NT2/D1 (cell line): ENCODE measurements around the gene PTPN14.

ENCODE experiments used
- DNase-seq: peaks from one replicate; pipeline ENCODE4 v3.0.0-alpha.2; 2011; ENCODE audit warnings: low read depth, low spot score
- H3K27me3 ChIP-seq: 2 replicates; pipeline ENCODE4 v1.6.0; 2011; ENCODE audit warnings: mild to moderate bottlenecking; ENCODE audit not compliant: insufficient read length, insufficient read depth
- H3K36me3 ChIP-seq: 2 replicates; pipeline ENCODE4 v1.6.1; 2011; ENCODE audit warnings: mild to moderate bottlenecking, low read length, mixed read lengths; ENCODE audit not compliant: insufficient read depth, insufficient read length
- H3K4me1 ChIP-seq: 2 replicates; pipeline ENCODE4 v1.5.1; 2011; ENCODE audit not compliant: insufficient read depth, insufficient read length
- H3K4me3 ChIP-seq: 2 replicates; pipeline ENCODE4 v1.5.1; 2011; ENCODE audit warnings: low read depth; ENCODE audit not compliant: insufficient read length
- H3K9ac ChIP-seq: 2 replicates; pipeline ENCODE4 v1.6.0; 2011; ENCODE audit warnings: low read depth; ENCODE audit not compliant: insufficient read length
- H3K9me3 ChIP-seq: 2 replicates; pipeline ENCODE4 v1.5.1; 2011; ENCODE audit warnings: mild to moderate bottlenecking, low read length; ENCODE audit not compliant: insufficient read depth
- SUZ12 ChIP-seq: IDR thresholded peaks from 2 replicates; pipeline ENCODE4 v1.6.1; 2011; ENCODE audit not compliant: insufficient read length, insufficient read depth; ENCODE audit errors: extremely low read depth
- YY1 ChIP-seq: IDR thresholded peaks from 2 replicates; pipeline ENCODE4 v1.6.1; 2011; ENCODE audit not compliant: insufficient read length, insufficient read depth
- ZNF274 ChIP-seq: IDR thresholded peaks from 2 replicates; pipeline ENCODE4 v1.6.1; 2011; ENCODE audit warnings: mild to moderate bottlenecking, low read depth, low read length

The PTPN14 gene

DNA sequence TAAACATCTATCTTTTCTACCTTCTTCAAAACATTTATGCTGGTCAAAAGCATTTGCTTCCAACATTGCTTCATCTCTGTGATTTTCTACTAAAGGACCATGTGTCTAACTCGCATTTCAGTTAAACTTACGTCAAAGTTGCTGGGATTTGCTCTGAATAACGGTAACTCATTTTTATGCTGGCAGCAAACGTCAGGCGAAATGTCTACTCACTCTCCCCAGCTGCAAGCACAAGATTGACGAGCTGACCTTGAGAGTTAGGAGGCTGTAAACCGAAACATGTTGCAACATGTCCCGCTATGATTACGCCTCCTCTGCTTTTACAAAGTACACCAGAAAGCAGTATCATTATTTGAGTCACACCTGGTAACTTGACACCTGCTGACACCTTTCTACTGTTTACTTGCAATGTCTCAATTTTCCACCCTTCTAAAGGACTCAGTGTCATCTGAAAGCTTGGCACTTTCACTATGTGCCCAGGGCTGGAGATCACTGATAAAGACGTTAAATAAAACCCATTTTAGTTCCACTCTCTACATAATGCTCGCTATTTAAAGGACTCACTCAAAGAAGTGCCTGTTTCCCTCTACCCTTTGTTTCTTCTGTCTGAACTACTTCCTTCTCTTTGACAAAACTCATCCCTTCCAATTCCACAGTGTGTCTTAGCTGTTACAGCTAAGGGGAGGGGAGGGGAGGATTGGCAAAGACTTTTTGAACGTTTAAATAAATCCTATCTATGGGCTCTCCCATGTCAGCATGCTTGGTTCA lies 111.9 kb downstream of the PTPN14 start:
- TF ChIP-seq ZNF274 (no peak), SUZ12 (no peak), YY1 (no peak)
- Histone ChIP-seq H3K4me3 (no peak overlapping the region), H3K36me3 (peaks cover 24% of the 10 kb centered on the region), H3K27me3 (no peaks in the 10 kb centered on the region), H3K9ac (no peak overlapping the region), H3K9me3 (no peaks in the 10 kb centered on the region), H3K4me1 (no peaks in the 10 kb centered on the region)
- DNase-seq: no peak

DNA sequence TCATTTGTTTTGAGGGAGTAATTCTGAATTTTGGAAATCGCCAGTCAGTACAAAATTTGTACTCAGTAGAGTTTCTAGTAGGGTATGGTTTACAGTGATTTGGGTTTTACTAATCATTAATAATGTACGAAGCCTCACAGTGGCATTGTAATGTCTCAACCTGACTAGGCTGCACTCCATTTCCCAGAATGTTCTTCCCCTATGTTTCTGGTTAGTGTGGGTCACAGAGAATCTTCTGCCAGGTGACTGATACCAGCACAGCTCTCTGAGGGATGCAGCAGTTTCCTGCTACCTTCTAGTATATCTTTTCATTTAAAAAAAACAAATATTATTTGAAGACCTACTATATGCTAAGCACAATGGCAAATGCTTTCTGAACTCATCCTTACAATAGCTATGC lies 112.9 kb downstream of the PTPN14 start:
- no peaks in the 10 kb centered on the region for H3K27me3 ChIP-seq
- TF ChIP-seq ZNF274 (no peak), YY1 (no peak), SUZ12 (no peak)
- peaks cover 20% of the 10 kb centered on the region for H3K36me3 ChIP-seq
- H3K4me3 ChIP-seq: no peak overlapping the region
- H3K4me1 ChIP-seq: no peaks in the 10 kb centered on the region
- no peak overlapping the region for H3K9ac ChIP-seq
- DNase-seq: no peak
- H3K9me3 ChIP-seq: no peaks in the 10 kb centered on the region

DNA sequence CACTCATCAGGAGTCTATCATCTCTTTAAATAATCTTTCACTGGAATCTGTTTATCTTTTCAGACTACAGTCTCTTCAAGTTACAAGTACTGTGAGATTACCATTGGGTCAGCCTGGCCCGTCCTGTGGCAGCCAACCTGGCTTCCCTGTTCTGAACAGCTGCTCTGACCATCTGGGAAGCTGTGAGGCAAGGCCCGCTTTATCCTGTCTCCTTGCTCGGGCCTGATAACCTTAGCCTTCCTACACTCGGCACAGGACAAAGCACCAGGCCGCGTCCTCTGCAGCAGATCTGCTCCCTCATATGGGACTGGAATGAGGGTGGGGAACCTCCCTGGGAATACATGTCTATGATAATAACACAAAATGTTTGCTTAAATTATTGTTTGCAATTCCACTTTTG lies 113.3 kb downstream of the PTPN14 start:
- H3K4me3 ChIP-seq: no peak overlapping the region
- H3K36me3 ChIP-seq: peaks cover 16% of the 10 kb centered on the region
- no peaks in the 10 kb centered on the region for H3K27me3 ChIP-seq
- H3K4me1 ChIP-seq: no peaks in the 10 kb centered on the region
- H3K9ac ChIP-seq: no peak overlapping the region
- no peaks in the 10 kb centered on the region for H3K9me3 ChIP-seq
- no peak for DNase-seq
- no peak for TF ChIP-seq ZNF274
- no peak for TF ChIP-seq SUZ12
- TF ChIP-seq YY1: no peak

DNA sequence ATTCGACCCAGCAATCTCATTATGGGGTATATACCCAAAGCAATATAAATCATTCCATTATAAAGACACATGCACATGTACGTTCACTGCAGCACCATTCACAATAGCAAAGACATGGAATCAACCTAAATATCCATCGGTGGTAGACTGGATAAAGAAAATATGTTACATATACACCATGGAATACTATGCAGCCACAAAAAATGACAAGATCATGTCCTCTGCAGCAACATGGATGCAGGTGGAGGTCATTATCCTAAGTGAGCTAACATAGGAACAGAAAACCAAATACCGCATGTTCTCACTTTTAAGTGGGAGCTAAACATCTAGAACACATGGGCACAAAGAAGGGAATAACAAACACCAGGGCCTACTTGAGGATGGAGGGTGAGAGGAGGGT lies 115.5 kb downstream of the PTPN14 start:
- TF ChIP-seq ZNF274: no peak
- no peak for TF ChIP-seq YY1
- TF ChIP-seq SUZ12: no peak

DNA sequence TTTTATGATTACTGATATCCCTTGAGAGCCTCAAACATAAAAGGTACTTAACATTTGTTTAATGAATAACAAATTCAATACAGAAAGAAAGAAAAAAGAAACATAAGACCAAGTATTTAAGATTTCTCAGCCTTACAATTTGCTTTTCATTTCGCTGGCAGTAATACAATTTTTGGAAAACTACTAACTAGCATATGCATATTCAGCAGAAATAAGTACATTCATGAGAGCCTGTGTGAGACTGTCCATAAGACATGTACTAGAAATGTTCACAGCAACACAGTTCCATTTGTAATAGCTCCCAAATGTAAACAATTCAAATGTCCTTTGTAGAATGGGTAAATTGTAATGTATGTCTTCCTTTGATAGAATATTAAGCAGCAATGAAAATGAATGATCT lies 119.2 kb downstream of the PTPN14 start:
- TF ChIP-seq YY1: no peak
- no peak for TF ChIP-seq SUZ12
- TF ChIP-seq ZNF274: no peak
- Histone ChIP-seq H3K9ac (no peak overlapping the region), H3K27me3 (no peaks in the 10 kb centered on the region), H3K9me3 (no peaks in the 10 kb centered on the region), H3K4me1 (no peaks in the 10 kb centered on the region), H3K36me3 (peaks cover 10% of the 10 kb centered on the region), H3K4me3 (no peak overlapping the region)
- DNase-seq: no peak

More for the DNA sequence above, 115.5 kb downstream of the PTPN14 start:
- H3K9ac ChIP-seq: no peak overlapping the region
- H3K27me3 ChIP-seq: no peaks in the 10 kb centered on the region
- no peak for DNase-seq
- no peaks in the 10 kb centered on the region for H3K4me1 ChIP-seq
- peaks cover 7% of the 10 kb centered on the region for H3K36me3 ChIP-seq
- H3K9me3 ChIP-seq: no peaks in the 10 kb centered on the region
- H3K4me3 ChIP-seq: no peak overlapping the region

DNA sequence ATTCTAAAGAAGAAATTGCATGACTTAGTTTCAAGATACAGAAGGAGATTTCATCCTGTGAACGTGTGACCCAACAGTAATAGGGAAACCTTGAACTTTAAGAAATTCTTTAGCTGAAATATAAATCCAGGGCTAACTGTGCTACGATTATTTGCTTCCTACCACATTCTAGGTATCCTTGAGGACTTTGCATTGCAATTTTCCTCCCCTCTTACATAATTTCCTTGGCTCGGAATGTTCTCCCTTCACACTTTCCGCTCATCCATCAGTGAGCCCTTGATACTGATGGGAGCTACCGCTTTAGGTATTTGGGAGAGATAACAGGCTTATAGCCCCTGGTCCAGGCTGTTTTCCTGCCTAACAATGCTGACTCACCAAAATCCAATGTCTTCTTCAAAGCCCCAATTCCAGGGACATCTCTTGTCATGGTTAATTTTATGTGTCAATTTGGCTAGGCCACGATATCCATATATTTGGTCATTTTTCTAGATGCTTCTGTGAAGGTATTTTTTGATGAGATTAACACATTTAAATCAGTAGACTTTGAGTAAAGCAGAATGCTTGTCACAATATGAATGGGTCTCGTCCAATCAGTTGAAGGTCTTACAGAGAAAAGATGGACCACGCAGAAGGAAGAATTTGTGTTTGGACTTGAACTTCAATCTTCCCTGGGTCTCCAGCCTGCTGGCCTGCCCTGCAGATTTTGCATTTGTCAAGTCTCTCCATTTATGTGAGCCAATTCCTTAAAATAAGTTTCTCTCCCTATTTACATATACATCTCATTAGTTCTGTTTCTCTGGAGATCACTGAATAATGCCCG lies 121.2 kb downstream of the PTPN14 start:
- H3K36me3 ChIP-seq: peaks cover 10% of the 10 kb centered on the region
- H3K4me3 ChIP-seq: no peak overlapping the region
- TF ChIP-seq SUZ12: no peak
- no peak for TF ChIP-seq YY1
- no peak for TF ChIP-seq ZNF274
- H3K4me1 ChIP-seq: no peaks in the 10 kb centered on the region
- H3K27me3 ChIP-seq: no peaks in the 10 kb centered on the region
- DNase-seq: no peak
- no peak overlapping the region for H3K9ac ChIP-seq
- H3K9me3 ChIP-seq: no peaks in the 10 kb centered on the region

DNA sequence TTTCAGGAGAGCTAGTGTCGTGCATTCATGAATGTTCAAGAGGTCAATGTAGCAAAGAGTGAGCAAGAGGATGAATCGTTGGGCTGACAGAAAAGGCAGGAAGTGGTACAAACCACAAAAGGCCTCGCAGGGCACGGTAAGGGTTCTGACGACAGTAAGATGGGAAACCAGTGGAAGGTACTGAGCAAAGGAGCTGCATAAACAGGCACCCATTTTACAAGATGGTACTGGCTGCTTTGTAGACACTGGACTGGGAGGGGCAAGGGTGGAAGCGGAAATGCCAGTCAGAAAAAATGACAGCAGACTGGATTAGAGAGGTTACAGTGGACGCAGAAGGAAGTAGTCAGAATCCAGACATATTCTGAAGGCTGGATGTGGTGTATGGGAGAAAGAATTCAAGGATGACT lies 123.5 kb downstream of the PTPN14 start:
- no peak overlapping the region for H3K9ac ChIP-seq
- H3K27me3 ChIP-seq: no peaks in the 10 kb centered on the region
- H3K4me3 ChIP-seq: no peak overlapping the region
- TF ChIP-seq SUZ12 (no peak), YY1 (no peak), ZNF274 (no peak)
- H3K36me3 ChIP-seq: peaks cover 6% of the 10 kb centered on the region
- H3K9me3 ChIP-seq: no peaks in the 10 kb centered on the region
- H3K4me1 ChIP-seq: no peaks in the 10 kb centered on the region
- DNase-seq: no peak
